NT2/D1 (cell line): ENCODE data around the gene FAF1.
A peak's percentile ranks its signal among the peaks of the same experiment; 100 is the strongest.

Source experiments
- SUZ12 ChIP-seq: IDR thresholded peaks from 2 replicates; pipeline ENCODE4 v1.6.1; 2011; ENCODE audit not compliant: insufficient read length, insufficient read depth; ENCODE audit errors: extremely low read depth
- YY1 ChIP-seq: IDR thresholded peaks from 2 replicates; pipeline ENCODE4 v1.6.1; 2011; ENCODE audit not compliant: insufficient read length, insufficient read depth
- ZNF274 ChIP-seq: IDR thresholded peaks from 2 replicates; pipeline ENCODE4 v1.6.1; 2011; ENCODE audit warnings: mild to moderate bottlenecking, low read depth, low read length

DNA sequence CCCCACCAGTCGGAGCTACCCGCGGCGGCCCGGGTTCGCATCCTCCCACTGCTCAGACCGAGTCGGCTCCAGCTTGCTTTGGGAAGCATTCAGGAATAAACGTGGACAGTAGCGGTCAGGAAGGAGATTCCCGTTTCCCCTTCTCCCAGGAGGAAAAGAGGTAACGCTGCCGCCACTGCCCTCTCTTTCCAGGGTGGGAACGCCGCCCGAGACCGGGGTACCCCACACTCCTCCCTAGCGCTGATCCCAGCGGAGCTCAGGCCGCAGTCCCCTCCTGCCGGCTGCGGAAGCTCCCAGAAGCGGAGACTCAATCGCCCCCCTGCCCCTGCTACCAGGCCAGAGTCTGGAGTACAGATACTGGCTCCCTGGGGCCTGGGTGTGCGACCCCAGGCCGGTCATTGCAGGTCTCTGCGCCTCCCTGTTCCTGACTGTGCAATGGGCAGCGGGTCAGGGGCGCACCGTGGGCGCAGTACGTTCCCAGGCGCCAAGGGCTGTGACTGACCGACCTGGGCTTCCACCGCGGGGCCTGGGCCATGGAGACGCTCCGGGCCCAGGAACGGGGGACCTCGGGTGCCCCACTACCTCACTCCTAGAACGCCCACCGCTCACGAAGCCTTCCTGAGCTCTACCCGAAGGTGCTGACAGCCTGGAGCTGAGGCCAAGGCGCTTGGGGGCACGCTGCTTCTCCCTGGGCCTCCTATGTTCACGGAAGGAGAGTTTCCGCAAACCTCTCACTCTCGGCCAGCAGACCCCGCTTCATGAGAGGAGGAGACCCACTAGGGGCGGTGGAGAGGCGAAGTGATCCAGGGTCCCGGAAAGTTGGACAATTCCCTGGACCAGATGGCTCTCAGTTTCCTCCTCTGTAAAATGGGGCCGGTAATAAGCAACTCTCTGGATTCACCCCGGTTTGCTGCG is 544.6 kb downstream of the FAF1 start:
- peak; percentile 97 for TF ChIP-seq SUZ12
- TF ChIP-seq YY1, result no peak
- no peak for TF ChIP-seq ZNF274
